ENCODE data around the gene MCF2L. TPM values are rescaled to one million over a fixed set of nuclear protein-coding genes. Genes with fewer than 3 reads are reported as not detected.

The MCF2L gene
- total and polyA plus RNA-seq, 9 of the 15 experiments (the other 6 are each of a cell fraction or from before 2014, with no cell fraction given), result 0.05 to 0.25 (median 0.18) TPM; not detected in 5

- TF ChIP-seq YY1 (IDR thresholded peaks at IDR 0.05; ENCODE audit: borderline replicate concordance in 1 of 3, control insufficient read depth in 1 of 3, extremely low read depth in 1 of 3, insufficient read depth in 3 of 3, insufficient read length in 1 of 3, insufficient replicate concordance in 2 of 3, low read depth in 1 of 3, low read length in 2 of 3), result peak in 1 of 3 experiments; percentile 23
- TF ChIP-seq ZNF592 (IDR thresholded peaks at IDR 0.05), result peak; percentile 84
- peak in 1 of 3 experiments; percentile 75; a peak in 2 of 6 replicates for TF ChIP-seq ZBTB11 (CRISPR knock-in tag; IDR thresholded peaks at IDR 0.05)
- no peak for TF ChIP-seq NCOA2 (IDR thresholded peaks at IDR 0.05; ENCODE audit: partially characterized antibody in 2 of 2)
- peak; percentile 55; the same call in 1 of the 2 replicates for TF ChIP-seq ATF4 (CRISPR knock-in tag; IDR thresholded peaks at IDR 0.05)
- no peak for TF ChIP-seq USF2 (CRISPR knock-in tag; IDR thresholded peaks at IDR 0.05)
- no peak for TF ChIP-seq CEBPZ (IDR thresholded peaks at IDR 0.05; ENCODE audit: borderline replicate concordance, low read depth, low read length)
- 0 out of 2 replicates have a peak, but pooled peaks have one; percentile 20 for TF ChIP-seq HIVEP1 (CRISPR knock-in tag; IDR thresholded peaks at IDR 0.05)
- TF ChIP-seq NFXL1 (CRISPR knock-in tag; IDR thresholded peaks at IDR 0.05), result no peak
Observed at GRCh38 chr13:113138792-113139551, 170.0 kb downstream of the MCF2L start (continued).

Measured in K562 (cell line).